Inferior parietal cortex (tissue), 1 donor: ENCODE results near the gene AHDC1.
"Not testable (repeated sequence)": the region's sequence is repeated elsewhere in the genome, so short reads cannot be mapped to it uniquely, and the experiment has no call there.

Experiments used
- DNase-seq: peaks from one replicate; pipeline ENCODE4 v3.0.0-alpha.2; 2016; ENCODE audit errors: extremely low spot score

AHDC1 gene

GRCh38 chr1:27633298-27633610 lies 29.3 kb upstream of the AHDC1 start:
- no peak for DNase-seq

- no peak for DNase-seq
Observed at GRCh38 chr1:27632387-27633297, 28.7 kb upstream of the AHDC1 start.

- no peak for DNase-seq
Observed at GRCh38 chr1:27630859-27631491, 27.0 kb upstream of the AHDC1 start.

- no peak for DNase-seq
Observed at GRCh38 chr1:27628712-27629111, 24.8 kb upstream of the AHDC1 start.

- DNase-seq = not testable (repeated sequence)
Observed at GRCh38 chr1:27627733-27628132, 23.8 kb upstream of the AHDC1 start.

- no peak for DNase-seq
Observed at GRCh38 chr1:27627061-27627460, 23.1 kb upstream of the AHDC1 start.

- no peak for DNase-seq
Observed at GRCh38 chr1:27626031-27626935, 22.3 kb upstream of the AHDC1 start.

- no peak for DNase-seq
Observed at GRCh38 chr1:27624467-27625178, 20.7 kb upstream of the AHDC1 start.

- DNase-seq = no peak
Observed at GRCh38 chr1:27623327-27624212, 19.6 kb upstream of the AHDC1 start.

GRCh38 chr1:27622828-27623227 lies 18.9 kb upstream of the AHDC1 start:
- DNase-seq = no peak

- DNase-seq = no peak
Observed at GRCh38 chr1:27621051-27621920, 17.3 kb upstream of the AHDC1 start.

- DNase-seq = not testable (repeated sequence)
Observed at GRCh38 chr1:27619782-27620438, 16.0 kb upstream of the AHDC1 start.

GRCh38 chr1:27618341-27619082 lies 14.6 kb upstream of the AHDC1 start:
- DNase-seq = no peak

GRCh38 chr1:27617420-27617819 lies 13.5 kb upstream of the AHDC1 start:
- no peak for DNase-seq

GRCh38 chr1:27616441-27616840 lies 12.5 kb upstream of the AHDC1 start:
- DNase-seq = no peak

GRCh38 chr1:27615346-27616192 lies 11.6 kb upstream of the AHDC1 start:
- no peak for DNase-seq

- no peak for DNase-seq
Observed at GRCh38 chr1:27614625-27615344, 10.8 kb upstream of the AHDC1 start.
